ENCODE data around the gene HIVEP3.
A peak's percentile ranks its signal among the peaks of the same experiment; 100 is the strongest.

HIVEP3 gene

DNA sequence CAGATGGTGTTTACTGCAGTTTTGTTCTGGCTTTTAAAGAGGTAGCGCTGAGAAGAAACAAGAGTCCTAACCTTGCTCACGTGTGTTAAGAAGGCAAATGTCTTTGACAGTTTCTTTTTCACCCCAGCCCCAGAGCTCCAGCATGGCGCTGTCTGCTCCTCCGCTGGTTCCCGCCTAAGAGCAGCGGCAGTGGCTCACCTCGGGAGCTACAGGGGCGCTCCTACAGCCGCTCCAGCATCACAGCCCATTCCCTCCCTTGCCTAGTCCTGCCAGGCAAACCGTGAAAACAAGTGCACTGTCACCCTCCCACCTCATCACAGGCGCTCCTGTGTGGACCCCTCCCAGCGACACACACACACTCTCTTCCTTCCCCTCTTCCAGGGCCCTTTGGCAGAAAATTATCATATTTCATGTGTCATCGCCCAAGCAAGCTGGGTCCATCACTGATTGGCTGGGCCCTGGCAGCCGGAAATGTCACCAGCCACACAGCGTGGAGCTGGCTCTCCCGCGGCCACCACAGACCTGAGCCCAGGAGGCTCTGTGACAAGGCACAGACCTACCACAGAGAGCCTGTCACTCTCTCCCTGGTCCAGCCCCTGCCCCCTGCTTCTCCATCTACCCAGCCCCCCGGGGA, 1.2 kb upstream of the HIVEP3 start:
- DNase-seq, result peak; percentile 85

DNA sequence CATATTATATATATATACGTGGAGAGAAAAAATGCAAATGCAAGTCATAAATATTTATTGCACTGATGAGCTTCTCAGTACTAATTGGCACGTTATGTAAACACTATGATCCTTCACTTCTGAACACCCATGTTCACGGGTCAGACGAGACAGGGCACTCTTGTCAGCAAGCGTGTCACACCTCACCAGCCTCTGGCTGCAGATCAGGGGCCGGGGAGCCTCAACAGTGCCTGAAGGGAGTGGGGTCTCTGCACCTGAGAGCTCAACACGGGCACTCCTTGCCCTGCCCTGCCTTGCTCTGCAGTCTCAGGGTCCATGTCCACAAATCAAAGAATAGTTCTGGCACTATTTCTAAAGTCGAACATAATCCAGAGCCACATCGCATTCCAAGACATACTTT, 409 bp upstream of the HIVEP3 start:
- no peak for DNase-seq

DNA sequence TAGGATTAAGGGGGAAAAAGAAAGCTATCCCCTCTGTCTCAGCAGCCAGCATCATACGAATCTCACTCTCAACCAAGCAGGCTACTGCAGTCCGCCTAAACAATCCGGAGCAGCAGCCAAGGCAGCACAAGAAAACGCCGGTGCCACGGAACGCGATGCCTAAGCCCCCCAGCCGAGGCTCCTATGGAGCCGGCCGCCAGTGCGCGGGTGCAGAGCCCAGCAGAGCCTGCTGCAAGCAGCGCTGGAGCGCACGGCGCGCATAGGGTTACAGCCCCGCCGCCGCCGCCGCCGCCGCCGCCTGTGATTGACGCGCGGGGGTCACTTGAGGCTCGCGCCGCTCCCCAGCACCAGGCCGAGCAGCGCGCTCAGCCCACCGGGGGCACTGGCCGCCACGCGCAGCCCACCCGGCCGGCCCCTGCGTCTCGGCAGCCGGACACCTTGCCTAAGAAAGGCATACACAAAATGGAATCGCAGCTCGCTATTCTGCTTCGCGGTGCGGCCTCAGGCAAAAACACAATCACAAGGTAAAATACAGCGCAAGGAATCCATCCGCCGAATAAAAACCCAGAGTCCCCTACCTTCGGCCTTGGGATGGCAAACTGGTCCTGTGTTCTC, 780 bp downstream of the HIVEP3 start:
- peak; percentile 63 for DNase-seq

DNA sequence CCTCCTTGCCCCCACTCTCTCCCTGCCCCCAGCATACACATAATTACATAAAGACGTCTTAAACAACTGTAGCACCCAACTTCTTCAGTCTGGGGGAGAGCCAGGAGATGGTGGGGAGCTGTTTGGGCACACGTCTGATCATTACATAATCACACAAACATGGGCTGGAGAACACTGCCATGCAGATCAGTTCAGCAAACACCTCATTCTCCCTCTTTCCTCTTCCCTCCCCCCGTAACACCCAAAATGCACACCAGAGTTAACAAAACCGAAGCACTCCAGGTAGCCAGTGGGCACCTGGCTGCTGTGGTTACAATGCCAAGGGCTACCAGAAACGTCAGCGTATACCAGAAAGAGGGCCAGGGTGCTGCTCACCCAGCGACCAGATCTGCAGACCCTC, 1.6 kb downstream of the HIVEP3 start:
- DNase-seq, result no peak

DNA sequence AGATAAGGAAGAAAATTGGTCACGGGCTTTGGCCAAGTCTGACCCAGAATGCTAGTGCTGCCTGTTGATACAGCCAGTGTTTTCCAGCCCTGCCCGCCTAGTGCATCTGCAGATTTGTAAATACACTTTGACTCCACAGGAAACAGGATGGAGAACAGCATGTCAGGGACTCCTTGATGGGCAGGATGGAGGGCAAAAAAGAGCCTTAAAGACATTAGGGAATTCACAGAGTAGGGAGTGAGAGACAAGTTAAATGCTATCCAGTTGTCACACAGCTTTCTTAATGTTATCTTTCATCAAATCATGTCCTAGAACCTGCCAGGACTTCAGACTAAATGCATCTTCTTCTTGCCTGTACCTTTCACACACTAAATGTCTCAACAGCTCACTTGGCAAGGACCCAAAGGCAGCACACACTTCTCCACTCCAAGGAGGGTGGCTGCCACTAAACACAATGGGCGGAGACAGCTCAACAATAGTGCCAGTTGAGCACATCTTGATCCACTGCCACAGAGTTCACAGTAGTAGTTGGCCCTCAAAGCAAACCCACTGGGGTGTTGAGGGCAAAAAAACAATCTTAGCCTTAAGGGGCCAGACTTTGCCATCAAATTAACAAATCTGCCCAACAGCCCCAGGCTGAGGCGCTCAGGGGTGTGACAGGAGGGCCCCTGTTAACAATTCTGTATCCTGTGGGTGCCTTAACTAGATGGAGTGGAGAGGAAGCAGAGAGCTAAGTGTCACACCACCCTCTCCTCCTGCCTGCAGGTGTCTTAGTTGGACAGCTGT, 2.7 kb downstream of the HIVEP3 start:
- DNase-seq, result no peak

DNA sequence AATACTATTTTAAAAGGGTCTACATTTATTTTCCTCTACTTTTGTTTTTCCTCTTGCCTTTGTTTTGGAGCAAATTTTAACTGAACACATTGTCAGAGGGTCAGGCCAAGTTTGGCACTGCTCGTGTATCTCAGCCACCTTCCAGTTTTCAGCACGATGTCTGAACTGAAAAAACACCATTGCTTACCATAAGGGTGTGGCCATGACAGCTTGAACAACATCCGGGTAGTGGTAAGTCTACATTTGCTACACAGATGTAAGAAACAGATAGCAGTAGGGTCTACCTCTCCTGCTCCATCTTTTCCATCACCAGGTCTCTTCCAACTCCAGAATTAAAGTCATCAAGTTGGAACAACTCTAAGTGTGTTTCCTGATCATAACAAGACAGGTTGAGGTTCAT, 4.2 kb downstream of the HIVEP3 start:
- no peak for DNase-seq

DNA sequence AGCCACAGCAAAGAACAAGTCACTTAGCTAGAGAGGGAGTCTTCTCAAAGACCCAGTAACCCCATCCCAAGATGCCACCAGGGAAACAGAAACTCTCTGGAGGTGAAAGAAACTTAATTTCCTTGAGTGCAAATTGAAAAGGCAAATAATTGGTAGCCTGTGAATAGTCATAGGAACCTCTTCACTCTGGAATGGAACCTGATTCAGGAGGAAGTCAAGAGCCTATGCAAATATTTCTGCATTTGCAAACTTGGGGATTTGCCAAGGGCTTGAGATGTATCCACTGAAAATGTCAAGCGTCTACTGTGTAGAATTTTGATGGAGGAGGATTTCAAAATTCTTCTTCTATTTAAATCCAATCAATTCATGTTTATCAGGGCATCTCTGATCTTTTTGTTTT, 5.7 kb downstream of the HIVEP3 start:
- no peak for DNase-seq

DNA sequence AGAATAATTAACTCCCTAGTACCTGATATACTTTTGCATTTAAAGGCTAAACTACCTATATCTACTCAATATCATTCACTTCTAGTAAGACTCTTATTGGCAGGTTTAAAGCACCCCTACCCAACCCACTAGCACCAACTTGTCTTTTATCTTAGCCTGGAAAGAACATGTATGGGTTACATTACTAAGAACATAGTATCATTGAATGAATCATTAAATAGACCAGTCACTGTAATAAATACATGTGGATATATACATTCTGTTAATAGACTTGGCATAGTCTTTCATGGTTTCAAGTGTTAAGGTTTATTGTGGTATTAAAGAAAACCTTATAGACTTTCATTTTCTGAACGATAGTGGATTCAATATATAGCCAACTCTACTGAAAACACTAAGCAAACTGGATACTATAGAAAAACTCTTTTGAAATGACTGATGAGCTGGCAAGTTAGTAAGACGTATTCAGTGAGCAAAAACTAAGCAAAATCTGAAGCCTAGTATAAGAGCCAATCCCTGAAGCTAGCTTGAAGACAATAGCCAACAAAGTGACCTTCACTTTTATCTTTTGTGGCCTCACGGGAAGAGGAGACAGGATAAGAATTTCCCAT, 10.3 kb downstream of the HIVEP3 start:
- no peak for DNase-seq

DNA sequence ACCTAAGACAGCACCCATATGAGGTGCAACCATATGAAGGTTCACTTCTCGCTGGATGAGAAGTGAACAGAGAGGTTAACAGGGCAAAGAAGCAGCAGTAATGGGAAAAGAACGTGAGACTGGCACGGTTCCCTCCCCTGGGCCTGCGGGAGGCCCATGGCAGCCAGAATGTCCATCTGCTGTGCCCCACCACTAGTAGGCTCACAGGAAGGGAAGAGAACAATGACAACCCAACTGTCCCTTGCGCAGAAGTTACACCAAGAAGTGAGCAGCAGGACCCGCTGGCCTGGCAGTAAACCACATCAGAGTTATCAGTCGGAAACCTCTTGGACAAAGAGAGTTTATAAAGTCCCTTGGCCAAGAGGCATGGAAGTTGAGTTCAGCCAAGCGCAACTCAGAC, 11.3 kb downstream of the HIVEP3 start:
- DNase-seq, result no peak

DNA sequence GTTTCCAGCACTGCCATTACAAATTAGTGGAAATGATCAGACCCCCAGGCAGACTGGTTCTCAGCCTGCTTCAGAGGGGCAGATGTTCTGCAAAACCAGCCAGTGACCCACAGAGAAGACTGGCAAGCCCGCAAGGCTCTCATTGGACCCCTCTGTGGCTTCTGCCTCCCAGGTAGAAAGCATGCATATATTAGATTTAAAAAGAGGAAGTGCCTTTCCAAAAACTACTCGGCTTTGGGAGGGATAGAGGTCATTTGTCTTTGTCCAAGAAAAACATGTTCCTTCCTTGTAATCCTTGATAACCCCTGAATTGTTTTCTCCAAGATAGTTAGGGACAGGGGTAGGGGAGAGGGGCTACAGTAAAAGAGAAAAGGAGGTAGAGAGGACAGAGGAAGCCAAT, 11.8 kb downstream of the HIVEP3 start:
- DNase-seq, result no peak

DNA sequence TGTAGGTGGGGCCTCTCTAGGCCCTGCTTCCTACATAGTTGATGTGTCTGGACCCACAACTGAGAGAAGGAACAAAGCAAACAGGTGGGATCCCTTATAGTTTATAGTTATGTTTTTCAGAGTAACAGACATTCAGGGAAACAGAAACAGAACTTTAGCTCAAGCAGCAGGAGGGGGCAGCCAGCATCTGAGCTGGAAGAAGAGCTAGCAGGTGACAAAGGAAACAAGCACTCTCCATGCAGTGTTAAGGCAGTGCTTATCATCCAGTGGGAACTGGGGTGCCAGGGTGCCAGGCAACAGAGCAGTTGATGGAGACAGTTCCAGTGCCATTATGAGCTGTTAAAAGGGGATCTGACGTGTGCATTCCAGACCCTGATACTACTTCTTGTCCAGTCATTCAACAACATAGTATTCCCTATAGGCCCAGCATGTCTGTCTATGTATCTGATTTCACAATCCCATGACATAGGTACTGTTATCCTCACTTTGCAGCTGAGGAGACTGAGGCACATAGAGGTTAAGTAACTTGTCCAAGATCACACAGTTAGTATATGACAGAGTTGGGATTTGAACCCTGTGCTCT, 13.5 kb downstream of the HIVEP3 start:
- DNase-seq, result no peak

DNA sequence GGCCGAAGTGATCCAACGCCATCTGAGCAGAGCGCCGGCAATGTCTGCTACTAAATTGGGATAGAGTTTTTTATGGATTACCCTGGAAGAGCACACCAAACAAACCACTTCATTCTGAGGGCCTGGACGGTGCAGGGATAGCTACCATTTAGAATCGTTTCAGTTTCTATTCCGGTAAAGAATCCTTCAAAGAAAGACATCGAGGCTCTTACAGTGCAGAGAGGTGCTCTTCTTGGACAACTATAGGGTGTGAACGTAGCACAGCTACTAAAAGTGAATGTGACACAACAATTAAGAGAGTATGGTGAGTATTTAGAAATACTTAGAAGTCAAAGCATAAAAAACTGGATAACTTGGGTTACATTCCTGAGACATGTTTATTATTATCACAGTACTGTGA, 16.1 kb downstream of the HIVEP3 start:
- no peak for DNase-seq

DNA sequence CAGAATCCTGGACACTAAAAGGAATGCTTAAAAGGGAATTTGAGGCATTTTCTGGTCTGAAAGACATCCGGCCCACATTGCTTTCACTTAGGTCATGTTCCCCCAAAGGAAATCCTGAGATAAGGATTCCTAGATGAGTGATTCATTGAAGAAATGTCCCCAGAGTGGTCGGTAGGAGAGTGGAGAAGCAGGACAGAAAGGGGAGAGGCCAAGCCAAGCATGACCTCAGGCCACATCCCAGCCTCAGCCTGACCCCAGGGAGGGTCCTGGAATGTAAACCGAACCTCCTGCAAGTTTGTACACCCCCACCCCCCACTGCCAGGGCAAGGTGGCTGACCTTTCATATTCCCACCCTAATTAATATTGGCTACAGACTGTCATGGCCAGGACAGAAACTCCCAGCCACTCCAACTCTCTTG, 16.6 kb downstream of the HIVEP3 start:
- DNase-seq, result no peak

DNA sequence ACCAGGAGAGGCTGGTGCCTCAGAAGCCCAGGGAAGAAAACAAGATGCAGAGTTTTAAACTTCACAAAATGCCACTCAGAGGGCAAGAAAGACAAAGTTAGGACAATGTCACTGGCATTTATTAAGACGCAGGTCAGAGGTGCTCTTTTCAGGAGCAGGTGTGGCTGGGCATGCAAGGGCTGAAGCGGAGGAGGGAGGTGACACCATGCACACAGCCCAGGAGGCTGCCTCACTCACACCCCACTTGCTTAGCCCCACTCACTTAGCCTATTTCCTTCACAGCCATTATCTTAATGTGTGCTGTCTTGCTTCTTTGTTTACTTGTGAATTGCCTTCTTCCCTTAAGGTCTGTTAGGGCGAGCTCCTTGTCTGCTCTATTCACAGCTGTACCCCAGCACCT, 17.2 kb downstream of the HIVEP3 start:
- no peak for DNase-seq

DNA sequence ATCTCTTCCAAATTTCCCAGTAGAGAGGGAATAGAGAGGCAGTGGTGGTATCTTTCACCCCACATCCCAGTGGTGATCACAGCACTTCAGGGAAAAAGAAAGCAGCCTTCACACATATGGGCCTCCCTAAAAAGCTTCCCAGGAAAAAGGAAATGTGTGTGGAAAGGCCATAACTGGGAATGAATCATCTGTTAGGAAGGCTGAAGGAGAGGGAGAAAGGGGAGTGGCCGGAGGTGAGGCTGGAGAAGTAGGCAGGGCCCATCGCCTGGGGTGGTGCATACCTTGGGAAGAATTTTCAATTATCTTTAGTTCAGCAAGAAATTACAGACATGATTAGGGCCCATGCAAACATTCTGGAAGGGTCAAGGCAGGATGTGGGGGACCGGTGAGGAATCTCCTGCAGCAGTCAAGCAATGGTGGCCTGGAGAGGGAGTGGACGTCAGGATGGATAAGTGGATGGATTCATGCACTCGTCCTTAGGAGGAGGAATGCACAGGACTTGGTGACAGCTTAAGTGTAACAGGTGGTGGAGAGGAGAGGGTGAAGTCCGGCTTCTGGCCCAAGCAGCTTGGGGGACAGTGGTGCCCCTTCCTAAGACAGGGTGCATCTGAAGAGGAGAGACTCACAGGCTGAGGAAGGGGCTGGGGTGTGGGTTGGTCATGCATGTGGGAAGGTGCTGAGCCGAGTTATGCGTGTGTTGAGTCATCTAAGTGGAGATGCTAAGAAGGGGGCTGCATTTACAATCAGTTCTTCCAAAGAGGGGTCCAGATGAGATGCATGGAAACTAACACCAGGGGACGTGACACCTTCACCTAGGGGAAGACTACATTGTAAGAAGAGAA, 17.9 kb downstream of the HIVEP3 start:
- DNase-seq, result no peak

DNA sequence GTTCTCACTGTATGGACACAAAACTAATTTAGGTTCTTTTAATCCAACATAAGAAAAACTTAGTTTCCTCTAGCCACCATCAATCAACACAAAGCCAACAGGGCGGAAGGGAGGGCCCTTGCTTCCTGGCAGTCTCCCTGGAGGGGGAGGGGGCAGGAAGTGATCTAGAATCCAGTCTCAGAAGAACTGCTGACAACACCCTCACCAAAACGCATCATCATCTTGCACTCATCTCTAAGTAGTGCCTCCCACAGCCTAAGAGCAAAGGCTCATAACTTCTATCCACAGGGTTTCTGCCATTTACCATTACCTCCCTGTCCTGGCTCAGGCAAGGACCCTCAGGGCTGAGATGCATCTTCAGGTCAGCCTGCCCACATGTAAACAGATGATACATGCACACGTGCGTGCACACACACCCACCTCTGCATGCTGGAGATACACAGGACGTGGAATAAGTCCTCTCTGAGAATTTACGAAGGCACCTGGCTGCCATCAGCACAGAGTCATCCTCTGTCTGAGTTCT, 20.5 kb downstream of the HIVEP3 start:
- peak; percentile 72 for DNase-seq

DNA sequence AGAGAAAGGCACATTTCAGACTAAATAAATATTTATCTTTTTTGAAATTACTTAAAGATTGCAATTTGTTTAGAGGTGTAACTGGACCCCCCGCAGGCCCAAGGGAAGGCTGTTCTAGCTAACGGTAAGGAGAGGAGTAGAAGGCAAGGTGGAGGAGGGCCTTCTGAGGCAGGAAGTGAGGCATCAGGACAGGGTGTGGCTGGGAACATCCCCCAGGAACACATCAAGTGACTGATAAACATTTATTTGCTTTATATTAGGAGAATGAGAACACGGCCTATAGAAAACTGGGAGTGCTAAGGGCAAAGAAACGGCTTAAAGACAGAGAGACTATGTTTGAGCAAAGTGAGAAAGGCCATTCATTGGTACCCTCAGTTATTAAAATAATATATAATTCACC, 23.2 kb downstream of the HIVEP3 start:
- no peak for DNase-seq

DNA sequence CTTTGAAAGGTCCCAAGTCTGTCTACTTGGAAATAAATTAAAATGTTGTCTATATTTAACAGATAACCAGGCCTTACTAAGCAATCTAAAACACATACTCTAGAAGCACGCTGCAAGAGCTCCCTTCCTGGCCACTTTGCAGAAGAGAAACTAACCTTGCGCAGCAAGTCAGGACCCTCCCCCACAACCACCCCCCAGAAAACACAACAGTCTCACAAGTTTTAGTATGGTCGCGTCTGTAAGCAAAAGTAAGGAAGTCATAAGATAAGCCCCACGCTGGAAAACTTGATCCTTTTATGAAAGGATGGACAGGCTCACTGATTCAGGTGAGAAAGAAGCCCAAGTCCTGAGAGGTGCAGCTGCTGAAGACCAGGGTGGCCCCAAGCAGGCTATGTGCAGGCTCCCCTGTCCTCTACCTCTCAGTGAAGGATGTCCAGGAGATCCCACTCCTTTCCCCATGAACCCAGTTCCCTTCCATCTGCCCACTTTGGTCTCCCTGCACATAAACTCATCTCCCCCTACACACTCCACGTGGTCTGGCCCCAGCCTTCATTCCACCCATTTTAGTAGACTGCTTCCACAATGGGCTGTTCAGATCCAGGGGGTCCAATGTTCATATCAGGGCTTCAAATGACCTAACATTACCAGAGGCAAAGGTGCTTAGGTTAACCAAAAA, 23.8 kb downstream of the HIVEP3 start:
- DNase-seq, result no peak

DNA sequence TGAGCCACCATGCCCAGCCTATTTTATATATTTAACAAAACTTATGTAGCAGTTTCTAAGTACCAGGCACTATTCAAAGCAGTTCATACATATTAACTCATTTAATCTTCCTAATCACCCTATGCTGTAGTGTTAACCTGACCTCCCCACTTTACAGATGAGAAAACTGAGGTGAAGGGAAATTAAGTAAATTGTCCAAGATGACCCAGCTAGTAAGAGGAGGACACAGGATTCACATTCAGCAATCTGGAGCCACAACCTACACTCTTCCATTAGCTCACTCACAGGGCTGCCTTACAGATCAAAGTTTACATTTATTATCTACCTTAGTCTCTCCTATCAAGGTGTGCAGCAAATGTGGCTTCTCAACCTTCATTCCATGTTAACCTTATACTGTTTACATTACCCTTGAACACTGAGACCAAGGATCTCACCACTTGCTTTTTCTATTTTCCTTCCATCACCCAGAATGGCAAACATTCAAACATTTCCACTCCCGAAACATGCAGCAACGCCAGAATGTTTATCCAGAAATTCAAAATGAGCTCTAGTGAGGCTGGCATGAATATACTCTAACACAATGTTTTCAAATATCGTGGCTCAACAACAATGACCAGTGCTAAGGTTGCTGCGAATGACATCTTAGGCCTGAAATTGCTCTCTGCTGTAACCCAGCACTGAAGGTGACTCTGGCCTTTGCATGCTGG, 24.5 kb downstream of the HIVEP3 start:
- DNase-seq, result no peak

DNA sequence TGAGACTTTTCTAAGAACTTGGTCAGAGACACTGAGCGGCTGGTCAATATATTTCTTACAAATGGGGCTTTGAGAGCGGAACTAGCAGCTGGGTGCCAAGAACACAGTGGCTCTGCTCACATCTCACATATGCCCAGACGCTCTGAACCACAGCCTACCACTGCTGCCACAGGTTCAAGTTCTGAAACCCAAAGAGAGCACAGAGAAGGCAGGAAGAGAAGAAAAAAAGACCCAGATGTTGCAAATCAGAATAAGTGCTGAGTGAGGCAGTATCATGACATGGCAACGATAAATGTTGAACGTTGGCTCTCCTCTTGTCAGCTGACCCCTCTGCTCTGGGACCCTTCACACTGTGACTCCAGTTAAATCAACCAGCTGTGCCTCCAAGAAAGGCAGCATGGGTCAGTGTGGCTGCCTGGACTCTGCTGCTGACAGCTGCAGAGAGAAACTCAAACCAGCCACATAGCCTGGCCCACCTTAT, 26.4 kb downstream of the HIVEP3 start:
- DNase-seq, result no peak
